GM18951 (cell line): ENCODE results near the gene TTC23L.
"Not testable (repeated sequence)": the region's sequence is repeated elsewhere in the genome, so short reads cannot be mapped to it uniquely, and the experiment has no call there.

ENCODE experiments used
- POLR2A ChIP-seq: IDR thresholded peaks from 4 replicates; pipeline ENCODE4 v1.6.1; 2011; ENCODE audit warnings: mild to moderate bottlenecking; ENCODE audit not compliant: insufficient read length, insufficient read depth; ENCODE audit errors: extremely low read depth
- in situ Hi-C: fragments of 300-500 bp; cut with MboI; formaldehyde crosslinking; loops from one replicate; pipeline ENCODE4 v1.12.0; 2022; ENCODE audit warnings: low sequenced_read_pairs, mixed read lengths, inconsistent platforms; ENCODE audit not compliant: unreplicated experiment

Gene TTC23L

DNA sequence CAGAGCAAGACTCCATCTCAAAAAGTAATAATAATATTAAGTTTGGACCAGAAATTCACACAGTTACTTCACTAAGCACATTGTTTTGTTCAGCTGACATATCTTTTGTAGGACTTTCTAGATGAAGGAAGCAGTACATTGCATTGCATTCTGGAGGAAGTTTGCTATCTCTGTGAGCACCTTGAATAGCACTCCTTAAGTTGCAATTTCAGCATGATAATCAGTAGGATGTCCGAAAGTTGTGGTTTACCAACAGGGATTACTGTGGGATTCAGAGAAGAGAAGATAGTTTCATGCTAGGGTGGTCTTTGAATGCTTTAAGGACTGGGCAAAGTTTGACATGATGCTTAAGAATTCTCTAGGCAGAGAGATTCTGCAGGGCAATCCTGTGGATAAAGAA is 18.4 kb upstream of the TTC23L start:
- no peak for TF ChIP-seq POLR2A
- in situ Hi-C loops: no loop called here

DNA sequence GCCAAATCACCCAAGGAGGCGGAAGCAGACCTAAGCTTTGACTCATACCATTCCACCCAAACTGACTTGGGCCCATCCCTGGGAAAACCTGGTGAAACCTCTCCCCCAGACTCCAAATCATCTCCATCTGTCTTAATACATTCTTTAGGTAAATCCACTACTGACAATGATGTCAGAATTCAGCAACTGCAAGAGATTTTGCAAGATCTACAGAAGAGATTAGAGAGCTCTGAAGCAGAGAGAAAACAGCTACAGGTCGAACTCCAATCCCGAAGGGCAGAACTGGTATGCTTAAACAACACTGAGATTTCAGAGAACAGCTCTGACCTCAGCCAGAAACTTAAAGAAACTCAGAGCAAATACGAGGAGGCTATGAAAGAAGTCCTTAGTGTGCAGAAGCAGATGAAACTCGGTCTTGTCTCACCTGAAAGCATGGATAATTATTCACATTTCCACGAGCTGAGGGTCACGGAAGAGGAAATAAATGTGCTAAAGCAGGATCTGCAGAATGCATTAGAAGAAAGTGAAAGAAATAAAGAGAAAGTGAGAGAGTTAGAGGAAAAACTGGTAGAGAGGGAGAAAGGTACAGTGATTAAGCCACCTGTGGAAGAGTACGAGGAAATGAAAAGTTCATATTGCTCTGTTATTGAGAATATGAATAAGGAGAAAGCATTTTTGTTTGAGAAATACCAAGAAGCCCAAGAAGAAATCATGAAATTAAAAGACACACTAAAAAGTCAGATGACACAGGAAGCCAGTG is 15.8 kb upstream of the TTC23L start:
- in situ Hi-C loops: no loop called here
- TF ChIP-seq POLR2A: no peak

DNA sequence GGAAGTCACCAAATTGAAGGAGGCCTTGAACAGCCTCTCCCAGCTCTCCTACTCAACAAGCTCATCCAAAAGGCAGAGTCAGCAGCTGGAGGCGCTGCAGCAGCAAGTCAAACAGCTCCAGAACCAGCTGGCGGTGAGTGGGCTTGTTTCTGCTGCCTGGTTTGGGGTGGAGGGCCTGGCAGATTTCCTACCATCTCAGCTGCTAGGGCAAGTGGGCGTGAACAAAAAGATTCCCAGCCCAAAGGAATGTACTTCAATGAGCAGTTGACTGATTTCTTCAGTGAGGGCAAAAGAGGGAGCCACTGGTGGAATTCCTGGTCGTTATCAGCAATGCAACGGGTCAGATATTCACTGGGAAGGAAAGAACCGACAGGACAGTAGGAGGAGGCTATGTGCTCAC is 12.6 kb upstream of the TTC23L start:
- no peak for TF ChIP-seq POLR2A
- in situ Hi-C loops: no loop called here

- TF ChIP-seq POLR2A: no peak
- in situ Hi-C loops: no loop called here
These were observed 11.1 kb upstream of the TTC23L start for GRCh38 chr5:34827588-34828506.

DNA sequence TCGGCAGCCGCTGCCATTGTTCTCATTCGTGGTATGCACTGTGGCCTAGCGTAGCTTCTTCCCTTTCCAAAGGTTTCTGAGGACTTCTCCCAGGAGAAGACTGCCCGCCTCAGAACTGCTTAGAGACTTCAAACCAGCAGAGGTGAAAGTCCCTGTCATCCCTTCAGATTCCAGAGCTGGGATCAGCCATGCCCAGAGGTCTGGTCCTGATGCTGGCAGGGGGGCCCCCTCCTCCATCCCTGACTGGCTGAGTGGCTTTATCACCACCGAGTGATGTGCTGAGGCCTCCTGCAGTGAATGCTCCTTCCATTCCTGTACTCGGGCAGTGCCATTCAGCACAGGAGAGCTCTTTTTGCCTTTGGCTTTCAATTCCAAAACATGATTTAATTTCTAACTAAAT is 8.1 kb upstream of the TTC23L start:
- in situ Hi-C loops: not testable (repeated sequence)

GRCh38 chr5:34831303-34831702 is 7.7 kb upstream of the TTC23L start:
- TF ChIP-seq POLR2A: no peak
- in situ Hi-C loops: no loop called here

DNA sequence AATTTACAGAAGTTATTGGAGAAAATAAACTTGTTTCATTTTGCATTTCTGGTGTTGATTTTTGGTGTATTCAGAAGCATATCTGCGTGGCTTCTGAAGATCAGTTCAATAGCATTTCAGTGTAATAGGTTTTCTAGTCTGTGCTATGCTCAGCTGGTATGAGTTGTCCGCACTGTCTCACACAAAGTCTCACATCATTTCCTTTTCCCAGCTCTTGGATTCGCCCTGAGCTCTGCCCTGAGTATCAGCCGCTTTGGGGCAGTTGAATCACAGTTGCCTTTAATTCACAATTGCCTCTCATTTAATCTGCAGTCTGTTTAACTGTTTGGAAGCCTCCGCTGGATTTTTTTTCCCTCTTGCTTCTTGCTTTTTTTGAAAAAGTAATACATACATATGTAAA is 6.4 kb upstream of the TTC23L start:
- in situ Hi-C loops: no loop called here

GRCh38 chr5:34833090-34833489 is 5.9 kb upstream of the TTC23L start:
- in situ Hi-C loops: no loop called here
- no peak for TF ChIP-seq POLR2A

More for the DNA sequence above, 6.4 kb upstream of the TTC23L start:
- TF ChIP-seq POLR2A: no peak

DNA sequence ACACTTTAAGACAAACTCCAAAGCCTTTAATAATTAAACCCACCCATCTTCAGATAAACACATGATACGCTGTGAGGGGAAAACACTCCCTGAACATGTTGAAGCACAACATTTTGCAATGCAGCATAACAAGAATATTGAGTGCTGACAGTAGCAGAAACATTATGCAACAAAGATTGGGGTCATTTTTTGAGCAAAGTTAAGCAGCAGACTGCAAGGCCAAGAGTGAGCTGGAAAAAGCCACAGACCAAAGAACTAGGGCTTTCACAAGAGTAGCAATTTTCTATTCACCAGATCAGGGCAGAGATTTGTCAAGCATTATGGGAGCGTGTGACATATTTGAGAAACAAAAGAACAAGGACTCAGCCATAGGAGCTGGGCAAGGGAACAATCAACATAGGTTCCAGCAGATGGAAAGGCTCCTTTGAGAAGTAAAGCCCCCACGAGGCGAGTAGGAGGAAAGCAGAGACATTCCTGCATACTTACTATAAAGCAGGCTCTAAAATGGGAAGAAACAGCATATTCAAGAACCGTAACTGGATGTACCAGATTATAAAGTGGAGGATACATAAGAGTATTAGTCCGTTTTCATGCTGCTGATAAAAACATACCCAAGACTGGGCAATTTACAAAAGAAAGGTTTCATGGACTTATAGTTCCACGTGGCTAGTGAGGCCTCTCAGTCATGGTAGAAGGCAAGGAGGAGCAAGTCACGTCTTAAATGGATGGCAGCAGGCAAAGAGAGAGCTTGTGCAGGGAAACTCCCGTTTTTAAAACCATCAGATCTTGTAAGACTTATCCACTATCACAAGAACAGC is 4.8 kb upstream of the TTC23L start:
- in situ Hi-C loops: no loop called here
- TF ChIP-seq POLR2A: no peak

DNA sequence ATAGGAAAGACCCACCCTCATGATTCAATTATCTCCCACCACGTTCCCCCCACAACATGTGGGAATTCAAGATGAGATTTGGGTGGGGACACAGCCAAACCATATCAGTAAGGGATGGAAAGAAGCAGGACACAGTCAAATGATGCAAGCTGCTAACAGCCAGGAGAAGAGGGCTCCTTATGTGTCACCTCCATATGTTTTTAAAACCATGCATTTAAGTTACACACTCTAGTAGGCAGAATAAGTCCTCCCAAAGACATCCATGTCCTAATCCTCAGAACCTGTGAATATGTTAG is 4.2 kb upstream of the TTC23L start:
- no peak for TF ChIP-seq POLR2A
- in situ Hi-C loops: no loop called here

DNA sequence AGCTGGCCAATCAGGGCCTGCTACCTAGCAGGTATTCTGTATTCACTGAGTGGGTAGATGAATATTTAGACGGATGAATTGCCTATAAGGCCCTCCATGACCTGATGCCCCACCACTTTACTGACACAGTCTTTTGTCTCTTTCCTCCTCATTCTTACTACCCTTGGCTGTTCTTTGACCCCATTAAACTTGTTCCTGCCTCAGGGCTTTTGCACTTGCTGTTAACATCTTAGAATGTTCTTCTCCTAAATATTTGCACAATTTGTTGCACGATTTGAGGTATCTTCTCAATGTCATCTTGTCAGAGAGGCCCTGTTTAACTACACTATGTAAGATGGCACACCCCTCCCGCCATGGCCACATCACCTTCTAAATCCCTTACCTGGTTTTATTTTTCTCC is 3.3 kb upstream of the TTC23L start:
- TF ChIP-seq POLR2A: no peak
- in situ Hi-C loops: no loop called here

DNA sequence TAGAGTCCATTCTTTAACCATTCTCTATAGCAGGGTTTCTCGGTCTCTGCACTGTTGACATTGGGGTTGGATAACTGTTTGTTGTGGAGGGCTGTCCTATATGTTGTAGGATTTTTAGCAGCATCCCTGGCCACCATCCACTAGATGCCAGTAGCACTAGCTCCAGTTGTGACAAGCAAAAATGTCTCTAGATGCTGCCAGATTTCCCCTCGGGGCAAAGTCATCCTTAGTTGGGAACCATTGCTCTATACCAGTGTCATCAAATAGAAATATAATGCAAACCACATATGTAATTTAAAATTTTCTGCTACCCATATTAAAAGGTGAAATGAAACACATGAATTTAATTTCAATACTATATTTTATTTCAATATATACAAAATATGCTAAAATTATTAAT is 2.9 kb downstream of the TTC23L start:
- no peak for TF ChIP-seq POLR2A
- in situ Hi-C loops: no loop called here

- in situ Hi-C loops: no loop called here
- TF ChIP-seq POLR2A: no peak
These were observed 3.6 kb downstream of the TTC23L start for GRCh38 chr5:34842554-34842953.
